Sciatic nerve (tissue), 2 donors: ENCODE data around the gene CDH18. TPM values are rescaled to one million over a fixed set of nuclear protein-coding genes. Genes with fewer than 3 reads are reported as not detected.

Experiments used
- ATAC-seq: fragments of 200-7000 bp; cut with Tn5 transposase; one replicate; pipeline ENCODE4 v1.9.1; 2020; ENCODE audit warnings: mild to moderate bottlenecking, moderate library complexity
- DNase-seq: peaks from one replicate; pipeline ENCODE4 v3.0.0-alpha.2; 2020; ENCODE audit warnings: low spot score
- intact Hi-C: fragments of 100-400 bp; cut with DNase I; formaldehyde crosslinking; loops from one replicate; pipeline ENCODE4 v1.14.2; 2022
- total RNA-seq: library from RNA; stranded (reverse); fragmentation: NEBNext Ultra II Directional; extraction: Animal tissue kit (Norgen Biotek cat#: 25700); gene quantifications from one replicate; pipeline ENCODE4 v1.2.1, GENCODE V29; 2021
- donor health status: DM: no; HTN: no; CAD: no.
- donor health status: DM: no; HTN: no; CAD: no.

CDH18 gene
- total RNA-seq, 1 donor from 2014 or later: 0.71 TPM

DNA sequence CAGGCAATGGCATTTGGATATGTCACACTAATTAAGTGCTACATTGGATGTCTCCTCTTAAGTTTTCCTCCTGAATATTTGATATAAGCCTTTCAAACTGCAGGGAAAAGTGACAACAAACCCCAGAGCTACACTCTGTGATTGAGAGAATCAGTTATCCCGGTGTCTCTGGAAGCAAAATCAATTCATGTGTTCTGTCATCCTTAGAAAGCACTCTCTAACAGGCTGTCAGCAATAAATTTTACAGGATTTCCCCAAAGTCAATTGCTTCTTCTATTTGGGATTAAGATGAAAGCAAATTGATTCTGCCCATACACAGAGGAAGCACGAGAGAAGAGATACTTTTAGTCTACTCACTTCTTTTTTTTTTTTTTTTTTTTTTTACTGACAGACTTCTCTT is 332.4 kb downstream of the CDH18 start:
- ATAC-seq (no peak), DNase-seq (no peak)
- intact Hi-C loops: no loop called here

DNA sequence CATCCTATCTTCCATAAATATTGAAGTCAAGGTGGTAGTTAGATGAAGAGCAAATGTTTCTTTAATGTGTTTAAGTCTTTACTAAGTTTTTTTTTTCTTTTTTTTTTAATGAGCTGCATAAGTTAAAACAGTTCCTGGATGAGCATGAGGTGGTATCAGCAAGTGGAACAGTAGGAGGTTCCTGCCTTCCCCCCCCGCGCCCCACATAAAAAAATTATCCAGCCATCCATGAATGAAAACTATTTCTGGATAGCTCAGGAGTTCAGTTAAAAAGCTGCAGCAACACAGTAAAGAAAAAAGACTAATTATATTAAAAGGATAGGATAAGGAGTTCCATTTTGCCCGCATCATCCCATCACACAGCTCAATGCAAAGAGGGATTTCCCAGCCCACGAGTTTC is 349.5 kb downstream of the CDH18 start:
- intact Hi-C loops: no loop called here
- no peak for DNase-seq
- ATAC-seq: no peak

DNA sequence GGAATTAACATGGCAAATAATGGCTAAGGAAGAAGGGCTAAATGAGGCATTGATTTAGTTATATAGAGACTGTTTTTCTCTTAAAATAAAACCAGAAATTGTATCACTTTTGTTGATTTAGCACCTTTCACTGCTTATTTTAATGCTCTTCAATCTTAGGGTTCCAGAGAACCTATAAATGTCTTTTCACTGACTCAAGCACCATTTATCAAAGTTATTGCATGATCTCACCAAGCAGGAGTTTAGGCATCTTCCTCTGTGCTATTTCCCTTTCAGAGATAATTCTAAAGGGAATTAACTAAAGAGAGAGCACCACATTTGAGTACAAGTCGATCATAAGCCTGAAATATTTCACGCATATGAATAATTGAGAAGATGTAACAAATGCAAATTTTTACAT is 357.1 kb downstream of the CDH18 start:
- ATAC-seq (no peak), DNase-seq (no peak)
- intact Hi-C loops: no loop called here

DNA sequence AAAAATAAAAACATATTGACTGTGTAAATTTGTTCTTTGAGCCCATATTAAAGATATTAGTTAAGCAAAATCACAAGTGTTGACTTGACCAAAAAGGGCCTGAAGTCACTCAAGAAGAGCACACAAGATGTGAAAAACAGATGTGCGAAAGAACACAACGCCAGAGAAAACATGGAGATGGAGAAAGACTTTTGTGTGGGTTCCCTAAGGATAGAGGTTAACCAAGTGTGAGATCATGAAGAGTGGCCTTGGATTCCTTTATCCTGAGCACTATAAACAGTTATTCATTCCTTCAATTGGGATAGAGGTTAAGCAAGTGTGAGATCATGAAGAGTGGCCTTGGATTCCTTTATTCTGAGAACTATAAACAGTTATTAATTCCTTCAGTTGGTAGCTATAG is 361.8 kb downstream of the CDH18 start:
- intact Hi-C loops: no loop called here
- DNase-seq (no peak), ATAC-seq (peak; percentile 96)

DNA sequence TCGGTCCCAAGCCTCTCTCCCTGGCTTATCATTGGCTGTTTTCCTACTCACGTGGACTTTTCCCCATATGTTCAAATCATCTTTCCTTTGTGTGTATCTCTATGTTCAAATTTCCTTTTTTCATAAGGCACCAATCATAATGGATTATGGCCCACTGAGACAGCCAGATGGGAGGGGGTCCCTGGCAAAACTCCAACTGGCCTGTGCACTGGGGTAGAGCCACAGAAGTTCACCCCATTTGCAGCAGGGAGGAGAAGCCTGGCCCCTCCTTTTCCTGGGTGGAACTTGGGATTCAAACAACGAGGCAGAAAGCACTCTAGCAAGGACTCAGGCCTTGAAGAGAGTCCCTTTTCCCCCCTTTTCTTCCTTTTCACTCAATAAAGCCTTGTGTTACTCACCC is 362.4 kb downstream of the CDH18 start:
- DNase-seq (peak; percentile 58), ATAC-seq (peak; percentile 67)
- intact Hi-C loops: no loop called here

DNA sequence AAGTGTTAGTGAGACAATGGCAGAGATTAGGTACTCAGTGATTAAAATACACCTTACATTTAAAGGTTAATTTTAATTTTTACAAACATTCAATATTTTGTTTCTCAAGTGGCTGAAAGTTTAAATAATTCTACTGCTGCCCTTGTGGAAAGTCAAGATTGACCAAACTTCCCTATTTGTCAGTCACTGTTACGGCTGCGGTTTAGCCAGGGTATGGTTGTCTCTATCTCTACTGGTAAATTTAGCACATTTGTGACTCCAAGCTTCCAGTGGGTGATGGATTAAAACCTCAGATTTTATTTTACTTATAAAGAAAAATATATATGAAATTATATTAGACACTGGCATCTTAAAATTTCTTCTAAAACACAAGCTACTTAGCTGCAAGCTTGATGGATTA is 368.4 kb downstream of the CDH18 start:
- intact Hi-C loops: no loop called here
- ATAC-seq (no peak), DNase-seq (no peak)

DNA sequence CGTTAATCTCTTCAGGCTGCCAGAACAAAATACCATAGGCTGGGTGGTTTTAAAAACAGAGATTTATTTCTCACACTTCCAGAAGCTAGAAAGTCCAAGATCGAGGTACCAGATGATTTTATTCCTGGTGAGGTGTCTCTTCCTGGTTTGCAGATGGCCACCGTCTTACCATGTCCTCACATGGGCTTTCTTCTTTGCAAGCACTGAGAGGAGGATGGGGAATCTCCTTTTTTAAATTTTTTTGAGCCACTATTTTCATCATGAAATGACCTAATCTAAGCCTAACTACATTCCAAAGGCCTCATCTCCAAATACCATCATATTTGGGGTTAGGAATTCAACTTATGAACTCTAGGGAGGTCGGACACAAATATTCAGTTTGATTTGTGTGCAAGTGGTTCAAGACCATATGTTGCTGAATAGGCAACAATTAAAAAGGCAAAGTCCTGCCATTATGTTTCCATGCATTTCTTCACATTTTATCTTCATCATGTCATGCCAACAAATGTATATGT is 371.2 kb downstream of the CDH18 start:
- ATAC-seq: peak; percentile 41
- no peak for DNase-seq
- intact Hi-C loops: no loop called here

DNA sequence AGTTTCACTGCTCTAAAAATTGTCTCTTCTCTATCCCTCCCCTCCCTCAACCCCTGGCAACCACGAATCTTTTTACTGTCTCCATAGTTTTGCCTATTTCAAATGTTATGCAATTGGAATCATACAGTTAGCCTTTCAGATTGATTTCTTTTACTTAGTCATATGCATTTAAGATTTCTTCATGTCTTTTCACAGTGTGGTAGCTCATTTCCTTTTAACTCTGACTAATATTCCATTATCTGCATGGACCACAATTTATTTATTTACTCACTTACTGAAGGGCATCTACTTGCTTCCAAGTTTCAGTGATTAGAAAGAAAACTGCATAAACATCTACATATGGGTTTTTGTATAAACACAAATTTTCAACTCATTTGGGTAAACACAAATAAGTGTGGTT is 372.3 kb downstream of the CDH18 start:
- intact Hi-C loops: no loop called here
- DNase-seq (no peak), ATAC-seq (no peak)

DNA sequence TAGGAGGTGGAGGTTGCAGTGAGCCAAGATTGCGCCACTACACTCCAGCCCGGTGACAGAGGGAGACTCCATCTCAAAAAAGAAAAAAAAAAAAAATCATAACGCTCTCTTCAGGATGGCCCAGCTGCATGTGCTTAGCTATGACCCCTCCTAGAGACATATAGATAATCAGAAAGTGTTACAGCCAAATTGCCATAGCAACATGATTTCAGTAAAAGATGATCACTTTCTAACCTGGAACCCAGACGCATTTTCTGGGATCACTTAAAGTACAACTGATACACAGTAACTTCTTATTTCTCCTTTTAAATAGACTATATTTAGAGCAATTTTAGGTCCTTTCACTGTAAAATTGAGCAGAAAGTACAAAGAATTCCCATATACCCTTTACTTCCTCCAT is 372.9 kb downstream of the CDH18 start:
- no peak for ATAC-seq
- intact Hi-C loops: no loop called here
- DNase-seq: no peak

DNA sequence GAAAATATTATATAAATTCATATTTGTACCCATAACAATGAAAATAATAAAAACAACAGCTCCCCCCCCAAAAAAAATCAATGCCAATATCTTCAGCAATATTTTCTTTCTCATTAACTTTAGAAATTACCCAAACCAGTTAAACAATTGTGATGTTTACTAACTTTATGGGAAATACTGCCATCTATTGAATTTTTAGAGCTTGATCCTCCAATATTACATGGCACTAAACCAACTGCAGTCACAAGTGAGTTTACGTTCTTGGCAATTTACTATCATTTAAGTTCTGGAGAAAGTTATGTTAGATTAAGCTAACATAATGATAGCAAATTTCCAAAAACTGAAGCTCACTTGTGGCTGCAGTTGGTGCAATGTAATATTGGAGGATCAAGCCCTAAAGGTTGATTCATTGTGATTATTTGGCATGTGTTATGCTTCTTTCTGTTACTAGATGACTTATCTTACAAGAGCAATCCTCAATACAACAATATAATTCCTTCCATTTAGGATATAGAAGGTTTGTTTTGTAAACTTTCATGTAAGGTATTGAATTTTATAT is 379.5 kb downstream of the CDH18 start:
- DNase-seq (no peak), ATAC-seq (no peak)
- intact Hi-C loops: no loop called here

DNA sequence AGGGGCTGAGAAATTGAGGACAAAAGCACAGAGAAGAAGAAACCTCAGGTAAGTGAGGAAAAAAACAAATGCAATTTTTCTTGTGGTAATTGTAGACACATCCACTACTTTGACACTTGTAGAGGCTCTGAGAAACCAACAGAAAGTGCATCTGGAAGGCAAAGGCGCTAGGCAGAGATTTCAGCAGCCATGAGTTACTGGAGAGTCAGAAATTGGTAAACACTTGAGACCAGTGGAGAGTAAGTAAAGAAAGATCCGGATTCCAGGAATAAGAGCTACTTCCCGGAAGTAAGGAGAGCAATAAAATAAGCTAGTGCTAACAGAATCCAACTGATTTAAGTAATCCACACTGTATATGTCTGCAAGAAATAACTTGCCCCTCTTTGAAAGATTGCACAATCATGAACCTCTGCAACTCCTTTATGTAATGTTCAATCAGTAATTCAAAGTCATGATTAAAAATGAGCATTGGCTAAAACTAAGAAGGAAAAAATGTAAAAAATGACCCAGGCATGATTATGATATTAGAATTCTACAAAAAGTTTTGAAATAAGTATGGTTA is 382.1 kb downstream of the CDH18 start:
- no peak for DNase-seq

DNA sequence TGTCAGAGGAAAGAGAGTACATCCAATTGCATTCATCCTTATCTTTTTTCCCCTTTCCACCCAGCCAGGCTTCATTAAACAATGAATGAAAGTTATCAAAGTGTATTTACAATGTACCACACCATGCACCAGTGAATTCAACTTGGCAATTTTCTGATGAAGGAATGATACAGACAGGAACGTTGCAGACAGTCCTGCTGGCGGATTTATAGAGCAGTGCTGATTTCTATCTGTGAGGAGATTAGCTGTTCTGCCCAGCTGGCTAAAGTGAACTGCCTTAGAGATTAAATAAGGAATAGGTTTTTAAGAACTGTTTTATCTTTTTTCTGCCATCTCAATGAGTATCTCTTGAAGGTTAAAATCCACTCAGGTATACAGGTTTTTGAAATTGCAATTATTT is 403.9 kb downstream of the CDH18 start:
- intact Hi-C loops: no loop called here
- ATAC-seq: no peak

More for the DNA sequence above, 382.1 kb downstream of the CDH18 start:
- intact Hi-C loops: no loop called here
- ATAC-seq: no peak

DNA sequence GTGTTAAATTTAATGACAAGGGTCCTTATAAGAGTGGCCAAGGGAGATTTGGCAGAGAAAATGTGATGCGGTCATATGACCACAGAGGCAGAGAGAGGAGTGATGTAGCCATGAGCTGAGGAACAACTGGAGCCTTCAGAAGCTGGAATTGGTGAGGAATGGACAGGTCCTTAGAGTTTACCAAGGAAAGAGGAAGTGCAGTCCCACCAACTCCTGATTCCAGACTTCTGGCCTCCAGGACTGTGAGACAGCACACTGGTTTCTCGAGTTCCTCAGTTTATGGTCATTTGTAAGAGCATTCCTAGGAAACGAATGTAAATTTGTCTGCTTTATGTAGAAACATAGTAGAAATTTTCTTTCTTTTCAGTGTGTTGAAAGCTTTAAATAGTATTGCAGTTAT is 410.1 kb downstream of the CDH18 start:
- intact Hi-C loops: no loop called here
- DNase-seq (no peak), ATAC-seq (no peak)

More for the DNA sequence above, 403.9 kb downstream of the CDH18 start:
- DNase-seq: no peak

DNA sequence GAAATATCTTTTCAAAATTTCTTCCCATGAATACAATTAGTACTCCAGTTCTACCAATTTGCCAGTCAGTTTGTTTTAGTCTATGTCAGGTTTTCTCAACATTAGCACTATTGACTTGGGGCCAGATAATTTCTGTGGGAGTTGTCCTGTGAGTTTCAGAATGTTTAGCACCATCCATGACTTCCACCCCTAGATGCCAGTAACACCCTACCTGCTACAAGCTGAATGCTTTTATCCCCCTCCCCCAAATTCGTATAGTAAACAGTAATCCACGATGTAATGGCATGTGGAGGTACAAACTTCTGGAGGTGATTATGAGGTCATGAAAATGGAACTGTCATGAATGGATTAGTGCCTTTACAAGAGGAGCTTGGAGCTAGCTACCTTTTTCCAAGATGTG is 420.0 kb downstream of the CDH18 start:
- intact Hi-C loops: no loop called here
- DNase-seq (no peak), ATAC-seq (no peak)

DNA sequence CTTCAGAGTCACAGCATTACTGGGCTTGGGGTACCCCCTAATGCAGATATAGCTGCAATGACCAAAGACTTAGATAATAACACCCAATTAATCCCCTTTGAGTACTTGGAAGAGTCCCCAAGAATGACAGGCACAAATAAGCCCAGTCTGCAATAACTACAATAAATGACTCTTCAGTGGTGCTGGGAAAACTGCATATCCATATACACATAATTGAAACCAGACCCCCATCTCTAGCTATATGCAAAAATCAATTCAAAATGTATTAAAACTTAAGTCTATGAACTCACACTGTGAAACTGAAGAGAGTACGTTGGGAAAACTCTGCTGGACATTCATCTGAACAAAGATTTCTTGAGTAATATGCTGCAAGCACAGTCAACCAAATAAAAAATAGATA is 422.5 kb downstream of the CDH18 start:
- ATAC-seq: no peak
- no peak for DNase-seq
- intact Hi-C loops: no loop called here

DNA sequence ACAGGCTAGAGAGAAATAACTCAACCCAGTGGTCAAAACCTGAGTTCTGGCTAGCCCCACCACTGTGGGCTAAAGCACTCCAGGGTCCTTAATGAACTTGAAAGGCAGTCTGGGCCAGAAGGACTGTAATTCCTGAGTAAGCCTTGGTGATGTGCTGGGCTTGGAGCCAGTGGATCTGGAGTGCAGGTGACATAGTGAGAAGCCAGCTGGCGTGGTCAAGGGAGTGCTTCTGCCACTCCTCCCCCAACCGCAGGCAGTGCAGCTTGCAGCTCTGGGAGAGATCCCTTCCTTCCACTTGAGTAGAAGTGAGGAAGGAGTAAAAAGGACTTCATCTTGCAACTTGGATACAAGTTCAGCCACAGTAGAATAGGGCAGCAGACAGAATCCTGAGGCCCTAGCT is 424.0 kb downstream of the CDH18 start:
- intact Hi-C loops: no loop called here
- ATAC-seq (no peak), DNase-seq (no peak)

DNA sequence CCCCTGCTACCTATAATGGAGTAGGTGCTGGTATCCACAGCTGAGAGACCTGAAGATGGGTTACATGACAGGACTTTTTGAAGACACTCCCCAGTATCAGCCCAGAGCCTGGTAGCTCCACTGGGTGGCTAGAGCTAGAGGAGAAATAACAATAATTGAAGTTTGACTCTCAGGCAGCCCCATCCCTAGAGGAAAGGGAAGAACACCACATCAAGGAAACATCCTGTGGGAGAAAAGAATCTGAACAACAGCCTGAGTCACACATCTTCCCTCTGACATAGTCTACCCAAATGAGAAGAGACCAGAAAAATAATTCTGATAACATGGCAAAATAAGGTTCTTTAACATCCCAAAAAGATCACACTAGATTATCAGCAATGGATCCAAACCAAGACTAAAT is 432.1 kb downstream of the CDH18 start:
- no peak for ATAC-seq
- intact Hi-C loops: no loop called here
- DNase-seq: no peak

DNA sequence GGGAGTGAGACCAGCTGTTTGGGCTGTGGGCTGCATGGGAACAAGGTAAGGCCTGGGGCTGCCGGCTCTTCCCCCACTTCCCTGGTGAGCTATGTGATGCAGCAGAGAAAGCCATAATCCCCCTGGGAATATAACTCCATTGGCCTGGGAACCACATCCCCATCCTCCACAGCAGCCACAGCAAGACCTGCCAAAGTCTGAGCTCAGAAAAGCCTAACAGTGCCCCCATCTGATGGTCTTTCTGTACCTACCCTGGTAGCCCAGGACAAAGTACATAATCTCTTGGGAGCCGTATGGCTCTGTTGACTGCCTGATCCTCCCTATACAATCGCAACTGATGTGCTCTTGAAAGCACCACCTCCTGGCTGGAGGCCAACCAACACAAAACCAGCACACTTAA is 432.6 kb downstream of the CDH18 start:
- intact Hi-C loops: no loop called here
- ATAC-seq (no peak), DNase-seq (no peak)

DNA sequence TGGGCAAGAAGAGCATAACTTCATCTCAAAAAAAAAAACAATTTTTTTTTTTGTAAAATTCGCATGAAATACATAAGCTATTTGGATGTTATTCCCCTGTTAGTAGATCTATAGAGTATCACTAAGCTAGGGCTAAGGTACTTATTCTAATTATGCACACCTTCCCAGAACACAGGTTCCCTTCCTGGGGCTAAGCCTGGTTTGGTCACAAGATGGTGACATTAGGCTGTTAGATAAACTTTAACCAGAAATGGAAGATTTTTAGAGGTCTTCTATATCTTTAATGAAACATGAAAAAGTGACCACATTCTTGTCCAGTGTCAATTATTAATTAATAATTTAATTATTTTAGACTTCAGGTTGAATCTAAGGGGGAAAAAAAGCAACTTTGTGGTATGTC is 433.5 kb downstream of the CDH18 start:
- ATAC-seq: no peak
- intact Hi-C loops: no loop called here

DNA sequence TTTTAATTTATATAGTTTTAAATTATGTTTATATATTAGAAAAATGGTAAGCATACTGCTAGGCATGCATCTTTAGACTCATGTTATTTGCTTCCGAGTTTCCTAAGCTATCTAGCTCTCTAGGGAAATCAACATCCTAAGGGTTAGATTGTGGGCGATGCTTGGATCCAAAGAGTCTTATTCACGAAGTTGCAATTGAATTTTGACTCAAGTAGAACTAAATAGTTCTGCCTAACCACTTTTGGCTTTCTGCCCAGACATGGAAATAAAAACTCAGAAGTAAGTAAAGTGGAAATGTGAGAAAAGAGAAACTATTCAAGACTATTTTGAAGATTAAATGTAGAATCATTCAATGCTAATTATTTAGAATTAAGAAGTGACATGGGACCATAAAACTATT is 440.4 kb downstream of the CDH18 start:
- ATAC-seq: peak; percentile 79

More for the DNA sequence above, 433.5 kb downstream of the CDH18 start:
- no peak for DNase-seq

DNA sequence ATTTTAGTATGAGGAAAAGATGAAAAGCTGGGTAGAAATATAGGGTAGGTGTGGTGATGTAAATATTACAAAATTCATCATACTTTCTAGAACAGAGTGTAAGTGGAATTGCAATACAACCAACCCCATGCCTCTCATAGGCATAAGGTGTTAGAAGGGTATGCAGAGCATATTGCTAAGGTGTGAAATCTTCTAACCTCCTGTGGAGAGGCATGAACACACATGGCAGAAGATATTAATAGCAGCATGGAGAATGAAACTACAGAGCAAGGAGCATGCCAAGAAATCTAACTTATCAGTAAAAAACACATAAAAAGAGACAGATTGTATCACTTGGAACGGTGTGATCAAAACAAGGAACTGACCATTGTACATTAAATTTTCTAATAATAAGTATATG is 441.5 kb downstream of the CDH18 start:
- no peak for ATAC-seq
- no peak for DNase-seq
- intact Hi-C loops: no loop called here

More for the DNA sequence above, 440.4 kb downstream of the CDH18 start:
- intact Hi-C loops: no loop called here
- no peak for DNase-seq
